Activated CD4-positive, CD25-positive, alpha-beta regulatory T cell treated with anti-CD3 and anti-CD28 coated beads, Interleukin-2, amount 50 U/mL, for 24 hours (primary cell): ENCODE data around the gene KHDC1.
"Not testable (repeated sequence)": the region's sequence is repeated elsewhere in the genome, so short reads cannot be mapped to it uniquely, and the experiment has no call there.

ENCODE experiments used
- ATAC-seq, 2 donors: fragments of 150-1000 bp; cut with Tn5 transposase; one replicate each; pipeline ENCODE4 v1.10.0; 2021; ENCODE audit warnings: mild to moderate bottlenecking in 1 of 2, moderate library complexity in 1 of 2

Gene KHDC1

GRCh38 chr6:73262671-73263569, at the start of gene KHDC1:
Gene KHDC1, minus strand, starts transcription at chr6:73263196. Its CDS starts 20,679 bp downstream, at chr6:73242517.
- peak; percentile 90 for ATAC-seq

DNA sequence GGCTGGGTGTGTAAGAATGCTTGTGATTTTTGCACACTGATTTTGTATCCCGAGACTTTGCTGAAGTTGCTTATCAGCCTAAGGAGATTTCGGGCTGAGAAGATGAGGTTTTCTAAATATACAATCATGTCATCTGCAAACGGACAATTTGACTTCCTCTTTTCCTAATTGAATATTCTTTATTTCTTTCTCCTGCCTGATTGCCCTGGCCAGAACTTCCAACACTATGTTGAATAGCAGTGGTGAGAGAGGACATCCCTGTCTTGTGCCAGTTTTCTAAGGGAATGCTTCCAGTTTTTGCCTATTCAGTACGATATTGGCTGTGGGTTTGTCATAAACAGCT, 47.5 kb upstream of the KHDC1 start:
- ATAC-seq = not testable (repeated sequence)

DNA sequence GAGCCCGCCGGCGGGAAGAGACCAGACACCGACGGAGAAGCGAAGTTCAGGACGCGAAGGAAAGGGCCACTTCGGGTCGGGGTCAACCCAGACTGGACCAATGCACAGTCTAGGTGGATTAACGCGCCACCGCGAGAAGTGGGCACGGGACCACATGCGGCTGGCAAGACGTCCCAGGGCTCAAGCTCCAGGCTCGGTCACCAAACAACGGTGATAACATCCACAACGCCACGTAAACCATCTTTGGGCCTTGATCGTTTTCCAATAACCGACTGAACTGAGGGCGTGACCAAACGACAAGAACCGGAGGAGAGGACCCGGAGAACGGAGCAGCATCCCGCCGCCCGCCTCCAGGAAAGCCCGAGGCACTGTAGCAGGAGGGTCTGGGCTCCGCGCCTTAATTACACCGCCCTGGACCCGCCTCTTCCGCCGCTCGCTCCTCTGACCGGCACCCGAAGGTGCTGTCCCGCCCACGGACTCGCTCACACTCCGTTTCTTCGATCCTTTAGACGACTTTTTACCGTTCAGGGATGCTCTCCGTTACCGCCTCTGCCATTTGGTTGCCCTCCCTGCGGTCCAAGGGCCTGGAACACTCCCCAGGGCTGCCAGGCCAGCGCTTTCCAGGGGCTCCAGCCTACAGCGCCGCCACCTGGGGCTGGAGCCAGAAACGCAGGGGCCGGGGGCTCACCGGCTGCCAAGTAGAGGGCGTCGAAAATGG, 46.9 kb upstream of the KHDC1 start:
- ATAC-seq = peak; percentile 91 to 96

GRCh38 chr6:73309535-73309784, 46.5 kb upstream of the KHDC1 start:
- no peak for ATAC-seq

DNA sequence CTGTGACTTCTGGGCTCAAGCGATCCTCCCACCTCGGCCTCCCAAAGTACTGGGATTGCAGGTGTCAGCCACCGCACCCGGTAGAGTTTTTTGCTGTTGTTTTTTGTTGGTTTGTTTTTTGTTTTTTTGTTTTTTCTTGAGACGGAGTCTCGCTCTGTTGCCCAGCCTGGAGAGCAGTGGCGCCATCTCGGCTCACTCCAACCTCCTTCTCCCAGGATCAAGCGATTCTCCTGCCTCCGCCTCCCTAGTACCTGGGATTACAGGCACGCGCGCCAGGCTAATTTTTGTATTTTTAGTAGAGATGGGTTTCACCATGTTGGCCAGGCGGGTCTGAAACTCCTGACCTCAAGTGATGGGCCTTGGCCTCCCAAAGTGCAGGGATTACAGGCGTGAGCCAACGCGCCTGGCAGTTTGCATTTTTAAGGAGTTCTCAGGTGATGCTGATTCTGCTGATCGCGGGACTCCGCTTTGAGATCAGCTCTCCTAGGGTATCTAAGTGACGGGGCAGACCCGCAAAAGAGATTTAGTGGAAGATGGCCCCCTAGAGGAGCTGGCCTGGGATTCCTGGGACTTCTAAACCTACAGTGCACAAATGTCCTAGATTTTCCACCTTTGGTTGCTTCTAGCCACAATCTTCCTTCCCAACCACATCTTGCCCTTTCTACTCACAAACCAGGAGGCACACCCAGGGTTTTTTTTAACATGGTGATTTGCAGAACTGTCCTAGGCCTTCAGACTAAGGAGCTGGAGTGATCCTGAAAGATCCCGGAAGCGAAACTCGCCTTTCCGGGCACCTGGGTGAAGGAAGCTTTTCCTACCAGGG, 45.9 kb upstream of the KHDC1 start:
- no peak for ATAC-seq

- not testable (repeated sequence) for ATAC-seq
Measured at GRCh38 chr6:73303773-73304172, 40.8 kb upstream of the KHDC1 start.

- no peak for ATAC-seq
Measured at GRCh38 chr6:73302339-73302738, 39.3 kb upstream of the KHDC1 start.

- ATAC-seq = no peak
Measured at GRCh38 chr6:73299151-73299971, 36.4 kb upstream of the KHDC1 start.

- ATAC-seq = no peak
Measured at GRCh38 chr6:73293331-73293730, 30.3 kb upstream of the KHDC1 start.

- no peak for ATAC-seq
Measured at GRCh38 chr6:73290435-73290834, 27.4 kb upstream of the KHDC1 start.

DNA sequence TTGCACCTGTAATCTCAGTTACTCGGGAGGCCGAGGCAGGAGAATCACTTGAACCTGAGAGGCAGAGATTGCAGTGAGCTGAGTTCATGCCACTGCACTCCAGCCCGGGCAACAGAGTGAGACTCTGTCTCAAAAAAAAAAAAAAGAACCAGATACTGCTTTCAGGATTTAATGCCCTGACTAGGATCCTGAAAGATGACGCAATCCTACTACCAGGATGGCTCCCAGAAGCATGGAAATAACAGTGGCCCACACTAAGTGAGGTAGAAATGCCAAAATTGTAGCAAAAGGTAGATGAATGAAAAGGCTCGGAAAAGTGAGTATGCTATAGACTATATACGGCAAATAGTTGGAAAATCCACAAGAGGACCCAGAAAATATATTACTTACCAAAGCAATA, 23.8 kb upstream of the KHDC1 start:
- ATAC-seq = no peak

GRCh38 chr6:73285674-73286283, 22.8 kb upstream of the KHDC1 start:
- ATAC-seq = no peak

- no peak for ATAC-seq
Measured at GRCh38 chr6:73282871-73283270, 19.9 kb upstream of the KHDC1 start.

DNA sequence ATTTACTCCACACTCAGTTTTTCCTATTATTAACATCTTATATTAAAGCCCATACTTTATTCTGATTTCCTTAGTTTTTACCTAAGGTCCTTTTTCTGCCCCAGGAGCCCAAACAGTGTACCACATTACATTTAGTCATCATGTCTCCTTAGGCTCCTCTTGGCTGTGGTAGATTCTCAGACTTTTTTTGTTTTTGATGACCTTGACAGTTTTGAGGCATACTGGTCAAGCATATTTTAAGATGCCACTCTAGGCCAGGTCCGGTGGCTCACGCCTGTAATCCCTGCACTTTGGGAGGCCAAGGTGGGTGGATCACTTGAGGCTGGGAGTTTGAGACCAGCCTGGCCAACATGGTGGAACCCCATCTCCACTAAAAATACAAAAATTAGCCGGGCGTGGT, 18.7 kb upstream of the KHDC1 start:
- ATAC-seq = not testable (repeated sequence)

DNA sequence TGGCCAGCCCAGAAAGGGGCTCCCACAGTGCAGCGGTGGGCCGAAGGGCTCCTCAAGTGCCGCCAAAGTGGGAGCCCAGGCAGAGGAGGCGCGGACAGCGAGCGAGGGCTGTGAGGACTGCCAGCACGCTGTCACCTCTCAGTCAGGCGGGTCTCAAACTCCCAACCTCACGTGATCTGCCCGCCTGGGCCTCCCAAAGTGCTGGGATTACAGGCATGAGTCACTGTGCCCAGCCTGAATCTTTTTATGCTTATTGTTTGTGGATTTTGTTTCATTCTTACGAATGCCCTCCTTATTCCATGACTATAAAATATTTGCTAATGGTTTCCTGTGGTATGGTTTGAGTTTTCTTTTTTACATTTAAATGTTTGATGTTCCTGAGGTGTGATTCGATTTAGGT, 6.3 kb upstream of the KHDC1 start:
- ATAC-seq = not testable (repeated sequence)

DNA sequence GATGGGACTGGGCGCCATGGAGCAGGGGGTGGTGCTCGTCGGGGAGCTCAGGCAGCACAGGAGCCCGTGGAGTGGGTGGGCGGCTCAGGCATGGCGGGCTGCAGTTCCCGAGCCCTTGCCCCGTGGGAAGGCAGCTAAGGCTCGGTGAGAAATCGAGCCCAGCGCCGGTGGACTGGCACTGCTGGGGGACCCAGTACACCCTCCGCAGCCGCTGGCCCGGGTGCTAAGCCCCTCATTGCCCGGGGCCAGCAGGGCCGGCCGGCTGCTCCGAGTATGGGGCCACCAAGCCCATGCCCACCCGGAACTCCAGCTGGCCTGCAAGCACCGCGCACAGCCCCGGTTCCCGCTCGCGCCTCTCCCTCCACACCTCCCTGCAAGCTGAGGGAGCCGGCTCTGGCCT, 5.9 kb upstream of the KHDC1 start:
- ATAC-seq = not testable (repeated sequence)

GRCh38 chr6:73264446-73264845, 1.4 kb upstream of the KHDC1 start:
- ATAC-seq = no peak

GRCh38 chr6:73263570-73263909, 544 bp upstream of the KHDC1 start:
- peak in 1 of 2 donors; percentile 4 for ATAC-seq

GRCh38 chr6:73258721-73259120, 4.3 kb downstream of the KHDC1 start:
- ATAC-seq = no peak

GRCh38 chr6:73254323-73254722, 8.7 kb downstream of the KHDC1 start:
- ATAC-seq = not testable (repeated sequence)

- ATAC-seq = no peak
Measured at GRCh38 chr6:73252703-73253102, 10.3 kb downstream of the KHDC1 start.

- no peak for ATAC-seq
Measured at GRCh38 chr6:73250016-73250415, 13.0 kb downstream of the KHDC1 start.
